CD4-positive, alpha-beta T cell treated with Interleukin-17A for 1 hour (primary cell): ENCODE results near the gene ATAD1.

Experiments
- DNase-seq: peaks from one replicate; pipeline ENCODE4 v3.0.0-alpha.2; 2020

ATAD1 gene

DNA sequence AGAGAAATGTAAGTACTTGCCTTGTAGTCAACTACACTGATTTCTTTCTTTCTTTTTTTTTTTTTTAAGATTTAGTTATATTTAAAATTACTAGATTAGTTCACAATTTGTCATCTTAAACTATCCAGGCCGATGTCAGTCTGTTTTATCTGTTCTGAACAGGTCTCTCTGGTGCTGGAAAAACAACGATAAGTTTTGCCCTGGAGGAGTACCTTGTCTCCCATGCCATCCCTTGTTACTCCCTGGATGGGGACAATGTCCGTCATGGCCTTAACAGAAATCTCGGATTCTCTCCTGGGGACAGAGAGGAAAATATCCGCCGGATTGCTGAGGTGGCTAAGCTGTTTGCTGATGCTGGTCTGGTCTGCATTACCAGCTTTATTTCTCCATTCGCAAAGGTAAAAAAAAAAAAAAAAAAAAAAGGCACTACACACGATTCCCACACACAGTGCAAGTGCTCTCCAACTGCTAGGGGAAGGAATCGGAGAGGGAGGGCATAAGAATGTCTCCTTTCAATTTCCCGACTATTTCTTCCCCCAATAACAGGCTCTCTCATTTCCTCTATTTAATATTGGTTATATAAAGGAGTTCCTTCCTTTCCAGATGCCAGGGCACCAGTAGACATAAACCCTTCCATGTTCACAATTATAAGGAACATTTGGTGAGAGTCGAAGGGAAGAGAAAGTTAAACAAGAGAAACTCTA is 105.0 kb downstream of the ATAD1 start:
- DNase-seq, result no peak

DNA sequence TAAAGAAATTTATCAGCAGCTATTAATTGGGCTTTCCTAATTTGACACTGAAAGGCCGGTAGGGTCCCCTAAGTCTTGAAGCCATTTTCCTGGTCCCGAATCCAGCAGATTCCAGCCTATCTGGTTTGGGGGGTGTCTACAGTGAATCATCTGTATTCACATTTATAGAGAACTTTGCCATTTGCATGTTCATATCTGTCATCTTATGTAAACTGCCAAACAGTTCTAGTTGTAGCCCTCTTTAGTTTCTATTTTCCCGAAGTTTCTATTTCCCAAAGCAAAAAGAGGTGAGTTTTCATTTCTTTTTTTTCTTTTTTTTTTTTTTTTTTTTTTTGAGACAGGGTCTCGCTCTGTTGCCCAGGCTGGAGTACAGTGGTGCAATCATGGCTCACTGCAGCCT is 110.8 kb downstream of the ATAD1 start:
- DNase-seq, result no peak

DNA sequence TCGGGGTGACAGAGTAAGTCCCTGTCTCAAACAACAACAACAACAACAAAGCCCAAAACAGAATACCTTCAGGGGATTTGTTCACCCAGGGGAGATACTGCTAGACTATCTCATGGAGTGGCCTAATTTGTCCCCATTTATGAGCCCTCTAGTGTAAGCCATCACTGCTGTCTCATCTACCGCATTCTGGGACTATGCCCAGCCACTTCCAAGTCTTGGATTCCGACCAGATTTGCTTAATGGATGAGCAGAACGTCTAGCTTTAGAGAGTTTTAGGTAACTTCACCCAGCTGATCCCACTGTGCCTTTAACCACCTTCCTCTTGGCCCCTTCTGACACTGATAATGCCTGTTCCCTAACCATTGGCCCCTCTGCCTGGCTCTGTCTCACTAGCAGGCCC is 111.3 kb downstream of the ATAD1 start:
- DNase-seq, result no peak

DNA sequence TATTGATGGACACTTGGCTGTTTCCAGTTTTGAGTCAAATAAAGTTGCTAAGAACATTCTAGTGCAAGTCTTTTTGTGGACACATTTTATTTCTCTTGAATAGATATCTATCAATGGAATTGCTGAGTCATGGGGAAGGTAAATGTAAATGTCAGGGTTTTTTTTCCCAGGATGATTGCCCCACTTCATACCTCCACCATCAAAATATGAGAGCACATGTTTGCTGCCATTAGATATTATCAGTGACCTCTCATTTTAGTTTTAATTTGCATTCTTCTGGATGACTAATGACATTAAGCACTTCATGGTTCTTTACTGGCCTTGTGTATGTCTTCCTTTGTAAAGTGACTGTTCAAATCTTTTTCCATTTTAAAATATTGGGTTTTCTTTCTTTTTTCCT is 112.7 kb downstream of the ATAD1 start:
- DNase-seq, result no peak

DNA sequence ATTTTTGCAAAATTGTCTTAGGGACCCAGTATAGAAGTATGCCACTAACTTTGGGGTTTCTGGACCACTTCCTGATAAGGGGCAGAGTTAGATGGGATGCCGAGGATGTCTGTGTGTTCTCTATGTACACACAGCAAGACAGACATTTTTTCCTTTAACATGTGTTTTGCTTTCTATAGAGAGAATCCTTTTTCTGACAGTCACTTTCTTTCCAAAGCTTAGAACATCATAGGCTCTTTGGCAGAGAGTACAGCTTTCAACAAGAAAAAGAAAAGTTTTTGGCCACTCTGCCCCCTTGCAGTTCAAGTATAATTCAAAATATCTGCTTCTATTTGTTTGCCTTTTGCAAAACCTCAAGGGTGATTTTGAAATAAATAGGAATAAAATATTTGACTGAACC is 114.3 kb downstream of the ATAD1 start:
- no peak for DNase-seq

DNA sequence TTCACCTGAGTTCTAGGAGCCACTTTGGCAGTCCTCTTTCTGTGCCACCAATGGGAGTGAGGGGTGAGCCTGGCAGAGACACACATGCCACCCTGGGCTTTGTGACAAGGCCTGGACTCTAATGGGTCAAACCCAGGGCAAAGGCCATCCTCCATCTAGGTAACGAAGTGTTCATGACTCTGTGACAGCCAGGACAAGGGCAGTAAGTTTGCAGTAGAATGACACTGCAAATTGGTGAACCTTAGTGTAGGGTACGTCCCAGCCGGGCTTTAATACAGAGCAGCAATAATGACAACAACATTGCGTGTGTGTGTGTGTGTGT is 115.1 kb downstream of the ATAD1 start:
- DNase-seq, result no peak

DNA sequence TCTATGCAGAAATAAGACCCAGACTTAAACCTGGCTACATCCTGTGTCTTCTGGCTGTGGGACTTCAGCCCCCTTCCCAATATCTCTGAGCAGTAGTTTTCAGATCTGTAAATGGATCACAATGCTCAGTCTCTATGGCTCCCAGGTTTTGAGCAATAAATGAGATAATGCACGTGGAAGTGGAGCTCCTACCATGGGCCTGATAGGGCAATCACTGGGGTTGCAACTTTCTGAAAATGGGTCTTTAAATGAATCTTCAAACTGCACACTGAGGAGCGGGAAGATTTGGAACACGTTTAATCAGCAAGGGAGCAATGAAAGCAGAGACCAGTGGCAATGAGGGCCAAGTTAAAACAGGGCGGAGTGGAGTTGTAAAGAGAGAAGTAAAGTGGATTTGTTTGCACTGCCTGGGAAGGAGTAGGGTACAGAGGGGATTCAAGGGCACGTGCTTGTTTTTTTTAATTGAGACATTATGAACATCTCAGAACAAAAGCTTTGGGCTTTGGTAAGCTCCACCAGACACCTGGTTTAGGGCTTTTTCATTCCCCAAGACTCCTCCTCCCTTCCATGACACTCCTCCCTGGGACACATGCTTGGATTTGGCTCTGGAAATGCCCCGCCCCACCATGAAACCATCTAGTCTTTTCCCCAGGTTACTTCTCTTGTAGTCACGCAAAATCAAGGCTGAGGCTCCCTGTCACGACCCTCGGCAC is 115.6 kb downstream of the ATAD1 start:
- DNase-seq, result no peak
